ENCODE measurements around the gene GNG8. TPM values are rescaled to one million over a fixed set of nuclear protein-coding genes. Genes with fewer than 3 reads are reported as not detected.

Gene GNG8
- total RNA-seq, 4 donors from 2014 or later = not detected

DNA sequence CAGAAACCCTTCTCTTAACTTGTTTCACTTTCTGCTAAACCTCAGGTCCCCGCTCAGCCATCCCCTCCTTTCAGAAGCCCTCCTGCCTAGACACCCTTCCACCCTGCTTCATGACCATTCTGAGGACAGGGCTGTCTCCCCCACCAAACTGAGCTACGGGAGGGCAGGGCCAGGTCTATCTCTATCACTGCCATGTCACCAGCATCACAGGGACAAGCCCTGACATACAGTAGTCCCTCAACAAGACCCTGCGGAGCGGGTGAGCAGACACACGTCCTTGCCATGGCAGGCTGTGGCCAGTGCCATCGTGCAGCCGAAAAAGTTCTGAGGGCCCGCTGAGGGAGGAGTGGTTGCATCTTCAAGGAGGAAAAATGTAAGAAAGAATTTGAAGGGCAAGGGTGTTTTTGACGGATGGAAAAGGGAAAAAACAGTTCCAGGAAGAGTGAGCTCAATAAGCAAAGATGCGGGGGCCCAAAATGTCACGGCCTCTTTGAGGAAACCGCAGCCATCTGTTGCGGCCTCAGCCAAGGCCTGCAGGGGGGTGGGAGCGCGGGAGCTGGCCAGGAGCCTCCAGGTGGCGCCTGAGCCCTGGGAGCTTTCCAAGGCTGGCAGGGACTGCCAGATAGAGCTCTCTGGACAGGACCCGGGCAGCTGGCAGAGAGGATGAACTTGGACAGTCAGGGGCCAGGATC is 19.2 kb downstream of the GNG8 start:
- DNase-seq (ENCODE audit: low spot score in 2 of 2) = no peak
- Histone ChIP-seq H3K36me3 (no peaks in the 10 kb centered on the region), H3K27ac (peak overlapping the region in 3 of 4 donors; percentile 7 to 50 (median 26)), H3K27me3 (no peaks in the 10 kb centered on the region), H3K4me1 (peaks cover 0 to 70% (median 48%) of the 10 kb centered on the region in 4 donors), H3K4me3 (no peak overlapping the region), H3K9me3 (no peaks in the 10 kb centered on the region)
- TF ChIP-seq POLR2A (IDR thresholded peaks at IDR 0.05) (no peak), EP300 (IDR thresholded peaks at IDR 0.05) (no peak), CTCF (IDR thresholded peaks at IDR 0.05) (peak in 1 of 5 experiments; percentile 15)
- 40 to 47% methylated on average over 16 to 17 of the region's 17 CpGs for WGBS, 2 donors

GRCh38 chr19:46615966-46616365 is 20.0 kb downstream of the GNG8 start:
- H3K9me3 ChIP-seq = no peaks in the 10 kb centered on the region
- no peak for DNase-seq (ENCODE audit: low spot score in 2 of 2)
- TF ChIP-seq CTCF (IDR thresholded peaks at IDR 0.05) (no peak), POLR2A (IDR thresholded peaks at IDR 0.05) (no peak), EP300 (IDR thresholded peaks at IDR 0.05) (no peak)
- 83 to 85% methylated on average over 10 of the region's 10 CpGs for WGBS, 2 donors
- H3K27me3 ChIP-seq = no peaks in the 10 kb centered on the region
- no peak overlapping the region for H3K27ac ChIP-seq
- no peak overlapping the region for H3K4me3 ChIP-seq
- peaks cover 0 to 70% (median 45%) of the 10 kb centered on the region in 4 donors for H3K4me1 ChIP-seq
- H3K36me3 ChIP-seq = no peaks in the 10 kb centered on the region

- Histone ChIP-seq H3K27me3 (no peaks in the 10 kb centered on the region), H3K36me3 (peaks cover 0 to 16% (median 0%) of the 10 kb centered on the region in 3 donors), H3K4me1 (peaks cover 0 to 68% (median 33%) of the 10 kb centered on the region in 4 donors), H3K9me3 (no peaks in the 10 kb centered on the region), H3K27ac (peak overlapping the region in 1 of 4 donors; percentile 44), H3K4me3 (no peak overlapping the region)
- WGBS, 2 donors = 11 to 21% methylated on average over 8 to 12 of the region's 12 CpGs
- TF ChIP-seq POLR2A (IDR thresholded peaks at IDR 0.05) (no peak), CTCF (IDR thresholded peaks at IDR 0.05) (peak; percentile 83 to 94 (median 89)), EP300 (IDR thresholded peaks at IDR 0.05) (peak; percentile 14 to 35)
- DNase-seq (ENCODE audit: low spot score in 2 of 2) = peak; percentile 81 to 91
Observed at GRCh38 chr19:46614114-46614722, 21.8 kb downstream of the GNG8 start.

GRCh38 chr19:46613525-46613924 is 22.5 kb downstream of the GNG8 start:
- H3K27ac ChIP-seq = no peak overlapping the region
- H3K27me3 ChIP-seq = no peaks in the 10 kb centered on the region
- H3K9me3 ChIP-seq = no peaks in the 10 kb centered on the region
- WGBS, 2 donors = 81 to 86% methylated on average over 22 of the region's 22 CpGs
- H3K4me1 ChIP-seq = peaks cover 0 to 67% (median 27%) of the 10 kb centered on the region in 4 donors
- H3K36me3 ChIP-seq = peaks cover 0 to 23% (median 5%) of the 10 kb centered on the region in 3 donors
- no peak for DNase-seq (ENCODE audit: low spot score in 2 of 2)
- TF ChIP-seq CTCF (IDR thresholded peaks at IDR 0.05) = no peak
- no peak for TF ChIP-seq POLR2A (IDR thresholded peaks at IDR 0.05)
- TF ChIP-seq EP300 (IDR thresholded peaks at IDR 0.05) = no peak
- H3K4me3 ChIP-seq = no peak overlapping the region

GRCh38 chr19:46611776-46612175 is 24.2 kb downstream of the GNG8 start:
- H3K27me3 ChIP-seq = no peaks in the 10 kb centered on the region

More at GRCh38 chr19:46611776-46612175, 24.2 kb downstream of the GNG8 start:
- no peak overlapping the region for H3K4me3 ChIP-seq
- WGBS, 2 donors = 67 to 69% methylated on average over 6 of the region's 6 CpGs
- peak overlapping the region in 2 of 4 donors; percentile 69 to 96 for H3K27ac ChIP-seq
- H3K4me1 ChIP-seq = peaks cover 0 to 70% (median 25%) of the 10 kb centered on the region in 4 donors
- H3K9me3 ChIP-seq = no peaks in the 10 kb centered on the region
- no peak for DNase-seq (ENCODE audit: low spot score in 2 of 2)
- H3K36me3 ChIP-seq = peaks cover 0 to 41% (median 8%) of the 10 kb centered on the region in 3 donors
- TF ChIP-seq EP300 (IDR thresholded peaks at IDR 0.05) (no peak), CTCF (IDR thresholded peaks at IDR 0.05) (no peak), POLR2A (IDR thresholded peaks at IDR 0.05) (no peak)
